ENCODE measurements around the gene SLC22A1. TPM values are rescaled to one million over a fixed set of nuclear protein-coding genes. Genes with fewer than 3 reads are reported as not detected.
"Not testable (repeated sequence)": the region's sequence is repeated elsewhere in the genome, so short reads cannot be mapped to it uniquely, and the experiment has no call there.

Gene SLC22A1
- total RNA-seq, 1 donor from 2014 or later, result 1.5 TPM

DNA sequence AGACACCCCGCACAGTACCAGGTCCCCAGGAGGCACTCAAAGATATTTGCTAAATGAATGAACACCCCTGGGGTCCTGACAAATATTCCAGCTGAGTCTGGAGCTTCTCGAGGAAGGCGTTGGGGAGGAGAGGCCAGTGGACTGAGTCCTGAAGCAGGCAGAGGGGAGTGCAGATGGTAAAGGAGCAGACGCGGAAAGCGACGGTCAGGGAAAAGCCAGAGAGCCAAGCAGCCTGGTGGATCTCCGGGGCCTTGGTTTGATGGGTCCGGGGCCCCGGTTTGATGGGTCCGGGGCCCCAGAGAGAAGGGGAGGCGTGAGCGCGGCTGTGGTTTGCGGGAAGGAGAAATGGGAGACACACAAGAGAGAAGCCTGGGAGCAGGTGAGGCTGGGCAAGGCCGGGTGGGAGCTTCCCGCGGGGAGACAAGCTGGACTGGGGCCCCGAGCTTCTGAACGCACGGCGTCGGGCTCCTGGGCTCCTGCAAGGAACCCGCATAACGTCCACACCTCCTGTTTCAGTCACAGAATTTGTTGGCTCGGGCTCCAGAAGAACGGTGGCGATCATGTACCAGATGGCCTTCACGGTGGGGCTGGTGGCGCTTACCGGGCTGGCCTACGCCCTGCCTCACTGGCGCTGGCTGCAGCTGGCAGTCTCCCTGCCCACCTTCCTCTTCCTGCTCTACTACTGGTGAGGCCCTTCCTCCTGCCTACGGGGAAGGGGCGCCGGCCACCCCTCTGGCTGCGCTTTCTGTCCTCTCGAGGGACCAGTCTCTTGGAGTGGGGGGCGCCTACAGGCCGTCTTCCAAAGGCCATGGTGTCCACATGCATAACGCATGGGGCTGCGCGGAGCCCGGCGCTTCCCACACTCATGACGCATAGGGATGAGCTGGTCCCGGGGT is 12.1 kb downstream of the SLC22A1 start:
- H3K27ac Mint-ChIP-seq (ENCODE audit: unreplicated experiment), result peak overlapping the region; percentile 58
- H3K4me1 Mint-ChIP-seq (ENCODE audit: unreplicated experiment), result peaks cover 18% of the 10 kb centered on the region
- H3K27me3 Mint-ChIP-seq (ENCODE audit: unreplicated experiment), result no peaks in the 10 kb centered on the region
- TF ChIP-seq, protein P1, sequence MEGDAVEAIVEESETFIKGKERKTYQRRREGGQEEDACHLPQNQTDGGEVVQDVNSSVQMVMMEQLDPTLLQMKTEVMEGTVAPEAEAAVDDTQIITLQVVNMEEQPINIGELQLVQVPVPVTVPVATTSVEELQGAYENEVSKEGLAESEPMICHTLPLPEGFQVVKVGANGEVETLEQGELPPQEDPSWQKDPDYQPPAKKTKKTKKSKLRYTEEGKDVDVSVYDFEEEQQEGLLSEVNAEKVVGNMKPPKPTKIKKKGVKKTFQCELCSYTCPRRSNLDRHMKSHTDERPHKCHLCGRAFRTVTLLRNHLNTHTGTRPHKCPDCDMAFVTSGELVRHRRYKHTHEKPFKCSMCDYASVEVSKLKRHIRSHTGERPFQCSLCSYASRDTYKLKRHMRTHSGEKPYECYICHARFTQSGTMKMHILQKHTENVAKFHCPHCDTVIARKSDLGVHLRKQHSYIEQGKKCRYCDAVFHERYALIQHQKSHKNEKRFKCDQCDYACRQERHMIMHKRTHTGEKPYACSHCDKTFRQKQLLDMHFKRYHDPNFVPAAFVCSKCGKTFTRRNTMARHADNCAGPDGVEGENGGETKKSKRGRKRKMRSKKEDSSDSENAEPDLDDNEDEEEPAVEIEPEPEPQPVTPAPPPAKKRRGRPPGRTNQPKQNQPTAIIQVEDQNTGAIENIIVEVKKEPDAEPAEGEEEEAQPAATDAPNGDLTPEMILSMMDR (IDR thresholded peaks at IDR 0.05), result no peak
- H3K36me3 Mint-ChIP-seq (ENCODE audit: unreplicated experiment), result peaks cover 5% of the 10 kb centered on the region
- no peak overlapping the region for H3K4me3 Mint-ChIP-seq (ENCODE audit: unreplicated experiment)
- no peaks in the 10 kb centered on the region for H3K9me3 Mint-ChIP-seq (ENCODE audit: unreplicated experiment)
- peak; percentile 82 for DNase-seq (ENCODE audit: extremely low spot score, unreplicated experiment)

DNA sequence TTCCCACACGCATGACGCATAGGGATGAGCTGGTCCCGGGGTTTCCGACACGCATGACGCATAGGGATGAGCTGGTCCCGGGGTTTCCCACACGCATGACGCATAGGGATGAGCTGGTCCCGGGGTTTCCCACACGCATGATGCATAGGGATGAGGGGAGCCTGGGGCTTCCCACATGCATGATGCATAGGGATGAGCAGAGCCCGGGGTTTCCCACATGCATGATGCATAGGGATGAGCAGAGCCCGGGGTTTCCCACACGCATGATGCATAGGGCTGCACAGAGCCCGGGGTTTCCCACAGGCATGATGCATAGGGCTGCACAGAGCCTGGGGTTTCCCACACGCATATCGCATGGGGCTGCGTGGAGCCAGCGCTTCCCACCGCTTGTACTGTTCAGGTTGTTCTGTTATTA is 12.7 kb downstream of the SLC22A1 start:
- H3K27ac Mint-ChIP-seq (ENCODE audit: unreplicated experiment); H3K4me3 Mint-ChIP-seq (ENCODE audit: unreplicated experiment); DNase-seq (ENCODE audit: extremely low spot score, unreplicated experiment); H3K9me3 Mint-ChIP-seq (ENCODE audit: unreplicated experiment); H3K27me3 Mint-ChIP-seq (ENCODE audit: unreplicated experiment); H3K36me3 Mint-ChIP-seq (ENCODE audit: unreplicated experiment): not testable (repeated sequence)
- peaks cover 25% of the 10 kb centered on the region for H3K4me1 Mint-ChIP-seq (ENCODE audit: unreplicated experiment)

DNA sequence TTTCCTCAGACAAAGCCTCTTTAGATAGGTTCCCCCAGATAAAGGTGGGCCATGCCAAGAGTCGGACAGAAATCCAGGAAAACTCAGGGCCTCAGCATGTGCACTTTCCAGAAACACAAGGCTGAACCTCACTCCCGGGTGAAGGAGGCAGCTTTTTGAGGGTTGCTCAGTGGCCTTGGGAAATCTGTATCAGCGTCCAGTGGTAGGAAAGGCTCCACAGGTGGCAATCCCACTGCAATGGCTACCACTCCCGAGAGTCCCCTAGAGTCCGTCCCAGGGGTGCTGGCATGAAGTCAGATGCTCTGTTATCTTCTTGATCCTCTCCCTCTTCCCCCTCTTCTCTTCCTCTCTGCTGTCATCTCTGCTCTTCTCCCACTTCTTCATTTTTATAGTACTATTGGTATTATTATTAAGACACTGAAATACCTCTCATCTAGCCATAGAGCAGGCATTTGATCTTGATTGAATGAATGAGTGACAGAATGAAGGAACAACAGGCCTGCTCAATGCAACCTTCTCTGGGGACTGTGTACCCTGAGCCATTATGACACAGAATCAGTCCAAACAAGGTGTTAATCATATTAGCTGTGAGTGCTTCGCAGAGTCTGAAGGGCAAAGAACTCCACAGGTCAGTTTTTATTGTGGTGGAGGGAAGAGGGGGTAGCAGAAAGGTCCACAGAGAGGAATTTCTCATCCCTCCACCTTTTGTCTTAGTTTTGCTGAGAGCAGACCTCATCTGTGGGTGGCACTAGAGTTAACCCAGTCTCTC is 13.3 kb downstream of the SLC22A1 start:
- DNase-seq (ENCODE audit: extremely low spot score, unreplicated experiment), result peak; percentile 56
- Mint-ChIP-seq H3K36me3 (ENCODE audit: unreplicated experiment) (peaks cover 5% of the 10 kb centered on the region), H3K4me1 (ENCODE audit: unreplicated experiment) (peaks cover 29% of the 10 kb centered on the region), H3K27ac (ENCODE audit: unreplicated experiment) (no peak overlapping the region), H3K27me3 (ENCODE audit: unreplicated experiment) (no peaks in the 10 kb centered on the region), H3K9me3 (ENCODE audit: unreplicated experiment) (no peaks in the 10 kb centered on the region), H3K4me3 (ENCODE audit: unreplicated experiment) (no peak overlapping the region)
- TF ChIP-seq, protein P1 (IDR thresholded peaks at IDR 0.05), result no peak

DNA sequence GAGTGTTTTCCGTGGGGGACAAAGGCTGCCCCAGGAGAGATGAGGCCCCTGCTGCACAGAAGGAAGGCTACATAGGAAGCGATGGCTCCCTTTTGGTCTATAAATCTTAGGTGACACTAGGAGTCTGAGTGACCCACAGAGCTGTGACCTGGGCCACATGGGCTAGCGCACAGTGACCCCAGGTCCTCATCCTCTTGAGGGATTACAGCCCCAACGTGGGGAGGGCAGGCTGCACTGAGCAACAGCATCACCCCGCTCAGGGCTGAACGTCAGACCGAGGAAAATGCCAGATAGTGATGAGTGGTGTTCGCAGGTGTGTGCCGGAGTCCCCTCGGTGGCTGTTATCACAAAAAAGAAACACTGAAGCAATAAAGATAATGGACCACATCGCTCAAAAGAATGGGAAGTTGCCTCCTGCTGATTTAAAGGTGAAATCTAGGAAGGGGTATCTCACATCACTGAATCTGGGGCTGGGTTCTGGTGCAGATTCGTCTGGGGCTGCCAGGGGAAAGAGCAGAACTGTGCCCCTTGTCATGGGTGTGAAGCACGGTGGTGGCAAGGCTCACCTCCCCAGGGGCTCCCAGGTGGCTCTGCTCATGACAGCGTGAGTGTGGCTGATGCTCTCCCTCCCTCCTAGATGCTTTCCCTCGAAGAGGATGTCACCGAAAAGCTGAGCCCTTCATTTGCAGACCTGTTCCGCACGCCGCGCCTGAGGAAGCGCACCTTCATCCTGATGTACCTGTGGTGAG is 14.5 kb downstream of the SLC22A1 start:
- Mint-ChIP-seq H3K4me1 (ENCODE audit: unreplicated experiment) (peaks cover 36% of the 10 kb centered on the region), H3K4me3 (ENCODE audit: unreplicated experiment) (no peak overlapping the region), H3K27me3 (ENCODE audit: unreplicated experiment) (no peaks in the 10 kb centered on the region), H3K9me3 (ENCODE audit: unreplicated experiment) (no peaks in the 10 kb centered on the region), H3K27ac (ENCODE audit: unreplicated experiment) (no peak overlapping the region), H3K36me3 (ENCODE audit: unreplicated experiment) (peaks cover 5% of the 10 kb centered on the region)
- peak; percentile 60 for DNase-seq (ENCODE audit: extremely low spot score, unreplicated experiment)
- TF ChIP-seq, protein P1 (IDR thresholded peaks at IDR 0.05), result no peak

DNA sequence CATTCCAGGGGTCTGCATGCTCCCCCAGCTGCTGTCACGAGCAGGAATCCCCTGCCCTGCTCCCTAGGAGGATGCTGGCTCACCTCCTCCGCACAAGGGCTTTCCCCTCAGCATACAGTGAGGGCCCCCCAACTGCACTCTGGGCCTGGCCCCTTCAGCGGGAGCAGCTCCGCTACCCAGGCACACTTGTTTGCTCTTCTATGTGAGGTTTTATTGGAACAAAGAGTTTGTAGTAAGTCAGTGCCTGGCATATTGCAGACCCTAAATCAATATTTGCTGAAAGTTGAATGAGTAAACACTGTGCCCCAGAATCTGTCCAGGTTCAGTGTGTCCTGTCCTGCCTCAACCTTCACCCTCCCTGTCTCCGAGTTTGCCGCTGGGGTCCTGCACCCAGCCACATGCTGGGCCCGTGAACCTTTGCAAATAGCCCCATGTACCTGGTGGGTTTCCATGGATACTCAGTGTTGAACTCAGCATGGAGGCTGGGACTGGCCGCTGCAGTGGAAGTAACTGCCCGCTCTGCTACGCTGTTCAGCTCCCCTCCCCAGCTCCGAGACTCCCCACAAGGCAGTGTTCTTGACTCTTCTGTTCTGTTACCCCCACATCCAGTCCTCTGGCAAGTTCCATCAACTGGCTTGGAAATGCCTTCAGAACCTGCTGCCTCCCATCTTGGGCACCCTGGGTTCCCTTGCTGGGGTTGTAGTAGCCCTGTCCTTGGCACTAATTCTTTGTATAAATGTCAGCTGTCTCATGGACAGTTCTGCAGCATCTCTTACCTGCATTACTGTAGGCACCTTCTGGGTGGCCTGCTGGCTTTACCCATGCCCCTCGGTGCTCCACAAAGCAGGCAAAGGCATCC is 15.7 kb downstream of the SLC22A1 start:
- Mint-ChIP-seq H3K27ac (ENCODE audit: unreplicated experiment) (no peak overlapping the region), H3K27me3 (ENCODE audit: unreplicated experiment) (no peaks in the 10 kb centered on the region), H3K4me3 (ENCODE audit: unreplicated experiment) (no peak overlapping the region), H3K4me1 (ENCODE audit: unreplicated experiment) (peaks cover 44% of the 10 kb centered on the region), H3K9me3 (ENCODE audit: unreplicated experiment) (no peaks in the 10 kb centered on the region), H3K36me3 (ENCODE audit: unreplicated experiment) (peaks cover 5% of the 10 kb centered on the region)
- TF ChIP-seq, protein P1 (IDR thresholded peaks at IDR 0.05), result no peak
- peak; percentile 76 for DNase-seq (ENCODE audit: extremely low spot score, unreplicated experiment)

Data from osteocyte (in vitro differentiated cells).